SK-N-SH treated with all-trans-retinoic acid at 6 μM for 48 hours (cell line): ENCODE data around the gene MIER3.

ENCODE experiments used
- ATAC-seq: fragments of 200-7000 bp; cut with Tn5 transposase; 3 replicates; pipeline ENCODE4 v1.9.1; 2020; ENCODE audit warnings: mild to moderate bottlenecking, moderate library complexity
- ARNTL ChIP-seq: fragments of 450-650 bp; formaldehyde crosslinking; IDR thresholded peaks from 2 replicates; pipeline ENCODE4 v1.5.0; 2020; ENCODE audit warnings: low read depth, mild to moderate bottlenecking, moderate library complexity, borderline replicate concordance
- BACH2 ChIP-seq: fragments of 250-450 bp; sonication (Bioruptor Pico); IDR thresholded peaks from 2 replicates; pipeline ENCODE4 v1.9.0; 2021; ENCODE audit warnings: mild to moderate bottlenecking, borderline replicate concordance
- CREB5 ChIP-seq: fragments of 250-450 bp; sonication (Bioruptor Pico); IDR thresholded peaks from 2 replicates; pipeline ENCODE4 v1.5.1; 2020; ENCODE audit warnings: low read depth, mild to moderate bottlenecking, moderate library complexity
- CSRNP3 ChIP-seq: fragments of 250-450 bp; sonication (Bioruptor Pico); IDR thresholded peaks from 2 replicates; pipeline ENCODE4 v1.5.1; 2021; ENCODE audit warnings: mild to moderate bottlenecking, moderate library complexity
- ESRRG ChIP-seq: fragments of 250-450 bp; sonication (Bioruptor Pico); IDR thresholded peaks from 2 replicates; pipeline ENCODE4 v1.6.1; 2021; ENCODE audit warnings: mild to moderate bottlenecking
- ISL1 ChIP-seq: fragments of 250-450 bp; sonication (Bioruptor Pico); IDR thresholded peaks from 2 replicates; pipeline ENCODE4 v2.1.2; 2022; ENCODE audit warnings: mild to moderate bottlenecking, moderate library complexity
- OSR1 ChIP-seq: fragments of 250-450 bp; sonication (Bioruptor Pico); IDR thresholded peaks from 2 replicates; pipeline ENCODE4 v1.8.0; 2022; ENCODE audit warnings: moderate library complexity, mild to moderate bottlenecking, inconsistent platforms
- PATZ1 ChIP-seq: fragments of 250-450 bp; sonication (Bioruptor Pico); IDR thresholded peaks from 2 replicates; pipeline ENCODE4 v1.8.0; 2020; ENCODE audit warnings: mild to moderate bottlenecking, moderate library complexity, borderline replicate concordance
- PPARA ChIP-seq: fragments of 250-450 bp; sonication (Bioruptor Pico); IDR thresholded peaks from 2 replicates; pipeline ENCODE4 v1.5.0; 2020; ENCODE audit warnings: mild to moderate bottlenecking, borderline replicate concordance
- RARB ChIP-seq: fragments of 250-450 bp; sonication (Bioruptor Pico); IDR thresholded peaks from 2 replicates; pipeline ENCODE4 v1.8.0; 2021; ENCODE audit warnings: mild to moderate bottlenecking, moderate library complexity
- SNAI2 ChIP-seq: fragments of 250-450 bp; sonication (Bioruptor Pico); IDR thresholded peaks from 2 replicates; pipeline ENCODE4 v1.5.0; 2020; ENCODE audit warnings: mild to moderate bottlenecking, moderate library complexity
- TCF4 ChIP-seq: fragments of 250-450 bp; sonication (Bioruptor Pico); IDR thresholded peaks from 2 replicates; pipeline ENCODE4 v1.8.0; 2021; ENCODE audit warnings: mild to moderate bottlenecking, moderate library complexity, borderline replicate concordance
- TSHZ2 ChIP-seq: fragments of 250-450 bp; sonication (Bioruptor Pico); IDR thresholded peaks from 2 replicates; pipeline ENCODE4 v1.5.0; 2020; ENCODE audit warnings: mild to moderate bottlenecking, moderate library complexity
- ZC3H10 ChIP-seq: fragments of 250-450 bp; sonication (Bioruptor Pico); IDR thresholded peaks from 2 replicates; pipeline ENCODE4 v1.5.1; 2021; ENCODE audit warnings: mild to moderate bottlenecking, moderate library complexity
- ZFP30 ChIP-seq: fragments of 450-650 bp; formaldehyde crosslinking; IDR thresholded peaks from 2 replicates; pipeline ENCODE4 v1.5.0; 2022; ENCODE audit warnings: mild to moderate bottlenecking, moderate library complexity
- ZNF565 ChIP-seq: fragments of 450-650 bp; formaldehyde crosslinking; conservative IDR thresholded peaks from 2 replicates; pipeline ENCODE4 v1.5.0; 2020; ENCODE audit warnings: low read depth, mild to moderate bottlenecking, moderate library complexity
- ZNF70 ChIP-seq: fragments of 450-650 bp; formaldehyde crosslinking; IDR thresholded peaks from 2 replicates; pipeline ENCODE4 v1.5.0; 2020; ENCODE audit warnings: mild to moderate bottlenecking, moderate library complexity
- ZNF8 ChIP-seq: fragments of 450-650 bp; formaldehyde crosslinking; IDR thresholded peaks from 2 replicates; pipeline ENCODE4 v1.5.0; 2020; ENCODE audit warnings: mild to moderate bottlenecking, moderate library complexity

The MIER3 gene

GRCh38 chr5:56900395-56900794, 51.5 kb downstream of the MIER3 start (continued):
- no peak for TF ChIP-seq TSHZ2 (CRISPR knock-in tag)
- no peak for TF ChIP-seq PPARA (CRISPR knock-in tag)
- TF ChIP-seq OSR1 (CRISPR knock-in tag): no peak
- no peak for TF ChIP-seq CSRNP3
- no peak for TF ChIP-seq BACH2 (CRISPR knock-in tag)
- no peak for TF ChIP-seq TCF4

- TF ChIP-seq CSRNP3: 0 out of 2 replicates have a peak, but pooled peaks have one; percentile 14
- no peak for TF ChIP-seq ZNF70 (CRISPR knock-in tag)
Measured at GRCh38 chr5:56898213-56898612, 53.7 kb downstream of the MIER3 start.

GRCh38 chr5:56896763-56897162, 55.2 kb downstream of the MIER3 start:
- TF ChIP-seq ZNF70 (CRISPR knock-in tag) (no peak), ZNF8 (CRISPR knock-in tag) (no peak), PPARA (CRISPR knock-in tag) (no peak), ZC3H10 (CRISPR knock-in tag) (no peak), PATZ1 (CRISPR knock-in tag) (no peak), ESRRG (CRISPR knock-in tag) (no peak), TSHZ2 (CRISPR knock-in tag) (no peak), RARB (CRISPR knock-in tag) (no peak), SNAI2 (no peak), CREB5 (CRISPR knock-in tag) (no peak), ARNTL (CRISPR knock-in tag) (no peak), ISL1 (CRISPR knock-in tag) (no peak), BACH2 (CRISPR knock-in tag) (no peak), OSR1 (CRISPR knock-in tag) (no peak), ZNF565 (no peak), TCF4 (no peak), ZFP30 (CRISPR knock-in tag) (no peak)
- ATAC-seq: no peak

More at GRCh38 chr5:56898213-56898612, 53.7 kb downstream of the MIER3 start:
- no peak for ATAC-seq
